HTERT RPE-1 (cell line): Measurements from ENCODE around the gene CRYL1.

Experiments
- in situ Hi-C: fragments of 300-500 bp; cut with MboI; formaldehyde crosslinking; loops from 4 replicates; pipeline ENCODE4 v1.14.3; 2020; ENCODE audit warnings: low sequenced_read_pairs

Gene CRYL1

GRCh38 chr13:20528452-20528851 is 2.8 kb upstream of the CRYL1 start:
- in situ Hi-C loops, result no loop called here

GRCh38 chr13:20526664-20527063 is 1.0 kb upstream of the CRYL1 start:
- in situ Hi-C loops, result no loop called here

- in situ Hi-C loops, result no loop called here
These were observed 485 bp downstream of the CRYL1 start for GRCh38 chr13:20525144-20525600.

GRCh38 chr13:20521364-20522115 is 4.1 kb downstream of the CRYL1 start:
- in situ Hi-C loops, result no loop called here

GRCh38 chr13:20519875-20520274 is 5.8 kb downstream of the CRYL1 start:
- in situ Hi-C loops, result no loop called here

GRCh38 chr13:20518660-20519100 is 7.0 kb downstream of the CRYL1 start:
- in situ Hi-C loops, result no loop called here

GRCh38 chr13:20514866-20515265 is 10.8 kb downstream of the CRYL1 start:
- in situ Hi-C loops, result no loop called here

GRCh38 chr13:20513466-20513995 is 12.1 kb downstream of the CRYL1 start:
- in situ Hi-C loops, result no loop called here

- in situ Hi-C loops, result no loop called here
These were observed 13.5 kb downstream of the CRYL1 start for GRCh38 chr13:20512042-20512683.

- in situ Hi-C loops, result no loop called here
These were observed 19.0 kb downstream of the CRYL1 start for GRCh38 chr13:20506696-20507095.

GRCh38 chr13:20505405-20506366 is 20.0 kb downstream of the CRYL1 start:
- in situ Hi-C loops, result no loop called here

GRCh38 chr13:20503088-20504083 is 22.3 kb downstream of the CRYL1 start:
- in situ Hi-C loops, result no loop called here

- in situ Hi-C loops, result no loop called here
These were observed 24.1 kb downstream of the CRYL1 start for GRCh38 chr13:20501592-20501991.

- in situ Hi-C loops, result no loop called here
These were observed 24.5 kb downstream of the CRYL1 start for GRCh38 chr13:20501120-20501519.

GRCh38 chr13:20499986-20500385 is 25.7 kb downstream of the CRYL1 start:
- in situ Hi-C loops, result no loop called here

GRCh38 chr13:20498659-20499058 is 27.0 kb downstream of the CRYL1 start:
- in situ Hi-C loops, result no loop called here

GRCh38 chr13:20498129-20498528 is 27.5 kb downstream of the CRYL1 start:
- in situ Hi-C loops, result no loop called here

GRCh38 chr13:20497006-20497775 is 28.5 kb downstream of the CRYL1 start:
- in situ Hi-C loops, result no loop called here
